BLaER1 (cell line): ENCODE results near the gene CRPPA.
"Not testable (repeated sequence)": the region's sequence is repeated elsewhere in the genome, so short reads cannot be mapped to it uniquely, and the experiment has no call there.

ENCODE experiments used
- H3K27ac ChIP-seq: shearing (Covaris generic); formaldehyde crosslinking; 2 replicates; pipeline ENCODE4 v1.8.1; 2022
- H3K27me3 ChIP-seq: shearing (Covaris generic); formaldehyde crosslinking; 2 replicates; pipeline ENCODE4 v1.8.1; 2022
- H3K36me3 ChIP-seq: shearing (Covaris generic); formaldehyde crosslinking; 2 replicates; pipeline ENCODE4 v1.8.1; 2022
- H3K4me1 ChIP-seq: shearing (Covaris generic); formaldehyde crosslinking; 2 replicates; pipeline ENCODE4 v1.8.1; 2022
- H3K4me2 ChIP-seq: shearing (Covaris generic); formaldehyde crosslinking; 2 replicates; pipeline ENCODE4 v1.8.1; 2022
- H3K4me3 ChIP-seq: shearing (Covaris generic); formaldehyde crosslinking; 2 replicates; pipeline ENCODE4 v1.8.1; 2022
- H3K9ac ChIP-seq: shearing (Covaris generic); formaldehyde crosslinking; 2 replicates; pipeline ENCODE4 v1.8.1; 2022
- H3K9me3 ChIP-seq: shearing (Covaris generic); formaldehyde crosslinking; 2 replicates; pipeline ENCODE4 v1.8.1; 2022
- H4K20me1 ChIP-seq: shearing (Covaris generic); formaldehyde crosslinking; 2 replicates; pipeline ENCODE4 v1.8.1; 2022
- Cebpa-rat ChIP-seq: shearing (Covaris generic); IDR thresholded peaks from 2 replicates; pipeline ENCODE4 v1.8.1; 2022

CRPPA gene

DNA sequence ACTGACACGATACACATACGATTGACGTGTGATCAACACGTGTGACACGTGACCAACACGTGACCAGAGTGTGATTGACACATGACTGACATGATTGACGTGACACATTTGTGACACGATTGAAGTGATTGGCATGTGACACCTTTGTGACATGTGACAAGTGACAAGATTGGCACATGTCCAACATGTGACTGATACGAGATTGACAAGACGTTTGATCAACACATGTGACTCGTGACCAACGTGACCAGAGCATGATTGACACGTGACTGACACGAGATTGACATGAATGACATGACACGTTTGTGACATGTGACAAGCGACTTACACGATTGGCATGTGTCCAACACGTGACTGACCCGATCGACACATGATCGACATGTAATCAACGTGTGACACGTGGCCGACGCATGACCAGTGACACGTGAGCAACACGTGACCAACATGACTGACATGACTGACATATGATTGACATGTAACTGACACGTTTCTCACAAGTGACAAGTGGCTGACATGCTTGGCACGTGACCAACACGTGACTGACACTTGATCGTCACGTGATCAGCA lies 22.0 kb downstream of the CRPPA start:
- peaks cover 67% of the 10 kb centered on the region for H3K9me3 ChIP-seq

DNA sequence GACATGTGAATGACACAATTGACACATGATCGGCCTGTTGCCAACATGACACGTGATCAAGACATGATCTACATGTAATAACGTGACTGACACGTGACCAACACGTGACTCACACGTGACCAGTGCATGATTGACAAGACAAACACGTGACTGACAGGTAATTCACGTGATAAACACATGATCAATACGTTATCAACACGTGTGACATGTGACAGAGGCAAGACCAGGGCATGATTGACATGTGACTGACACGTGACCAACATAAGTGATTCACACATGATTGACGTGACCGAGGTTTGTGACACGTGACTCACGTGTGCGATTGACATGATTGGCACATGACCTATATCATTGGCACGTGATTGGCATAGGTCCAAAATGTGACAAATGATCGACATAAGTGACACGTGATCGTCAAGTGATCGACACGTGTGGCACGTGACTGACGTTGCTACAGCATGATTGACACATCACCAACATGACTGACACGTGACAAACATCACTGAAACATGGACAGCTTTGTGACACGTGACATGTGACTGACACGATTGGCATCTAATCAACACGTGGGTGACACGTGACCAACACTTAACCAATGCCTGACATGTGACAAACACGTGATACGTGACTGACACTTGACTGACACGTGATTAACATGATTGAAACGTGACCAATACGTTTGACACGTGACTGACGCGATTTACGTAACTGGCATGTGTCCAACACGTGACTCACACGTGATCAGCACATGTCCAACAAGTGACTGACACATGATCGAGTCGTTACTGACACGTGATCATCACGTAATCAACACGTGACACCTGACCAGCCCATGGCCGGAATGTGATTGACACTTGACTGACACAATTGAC lies 23.0 kb downstream of the CRPPA start:
- H3K9me3 ChIP-seq, result peaks cover 69% of the 10 kb centered on the region
- no peaks in the 10 kb centered on the region for H3K36me3 ChIP-seq
- no peaks in the 10 kb centered on the region for H3K4me1 ChIP-seq
- no peak overlapping the region for H3K9ac ChIP-seq
- H3K4me2 ChIP-seq, result no peak overlapping the region
- H3K27me3 ChIP-seq, result no peaks in the 10 kb centered on the region
- H3K4me3 ChIP-seq, result no peak overlapping the region
- no peaks in the 10 kb centered on the region for H4K20me1 ChIP-seq
- TF ChIP-seq Cebpa-rat, result no peak
- H3K27ac ChIP-seq, result no peak overlapping the region

More for the DNA sequence above, 22.0 kb downstream of the CRPPA start:
- Histone ChIP-seq H3K9ac (no peak overlapping the region), H3K27ac (no peak overlapping the region), H4K20me1 (no peaks in the 10 kb centered on the region), H3K4me1 (no peaks in the 10 kb centered on the region), H3K27me3 (no peaks in the 10 kb centered on the region), H3K4me3 (no peak overlapping the region), H3K4me2 (no peak overlapping the region), H3K36me3 (no peaks in the 10 kb centered on the region)
- TF ChIP-seq Cebpa-rat, result no peak

DNA sequence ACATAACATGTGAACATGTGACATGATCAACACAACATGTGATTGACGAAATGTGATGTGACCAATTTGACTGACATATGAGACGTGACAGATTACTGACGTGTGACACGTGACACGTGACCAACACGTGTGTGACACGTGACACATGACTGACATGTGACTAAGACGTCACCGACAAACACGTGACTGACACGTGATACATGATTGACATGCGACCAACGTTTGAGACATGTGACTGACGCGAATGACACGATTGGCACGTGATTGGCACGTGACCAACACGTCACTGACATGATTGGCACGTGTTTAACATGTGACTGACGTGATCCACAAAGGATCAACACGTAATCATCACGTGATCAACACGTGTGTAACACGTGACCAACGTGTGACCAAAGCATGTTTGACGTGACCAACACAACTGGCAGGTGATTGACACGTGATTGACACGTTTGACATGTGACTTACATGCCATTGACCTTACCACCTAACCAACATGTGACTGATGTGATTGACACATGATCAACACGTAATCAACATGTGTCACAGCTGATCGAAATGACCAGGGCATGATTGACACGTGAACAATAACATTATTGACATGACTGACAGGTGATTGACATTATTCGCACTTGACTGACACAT lies 23.7 kb downstream of the CRPPA start:
- Histone ChIP-seq H3K27ac (no peak overlapping the region), H3K4me3 (no peak overlapping the region), H3K27me3 (no peaks in the 10 kb centered on the region), H3K9me3 (peaks cover 61% of the 10 kb centered on the region), H3K4me2 (no peak overlapping the region), H3K4me1 (no peaks in the 10 kb centered on the region), H4K20me1 (no peaks in the 10 kb centered on the region), H3K9ac (no peak overlapping the region), H3K36me3 (no peaks in the 10 kb centered on the region)
- no peak for TF ChIP-seq Cebpa-rat

DNA sequence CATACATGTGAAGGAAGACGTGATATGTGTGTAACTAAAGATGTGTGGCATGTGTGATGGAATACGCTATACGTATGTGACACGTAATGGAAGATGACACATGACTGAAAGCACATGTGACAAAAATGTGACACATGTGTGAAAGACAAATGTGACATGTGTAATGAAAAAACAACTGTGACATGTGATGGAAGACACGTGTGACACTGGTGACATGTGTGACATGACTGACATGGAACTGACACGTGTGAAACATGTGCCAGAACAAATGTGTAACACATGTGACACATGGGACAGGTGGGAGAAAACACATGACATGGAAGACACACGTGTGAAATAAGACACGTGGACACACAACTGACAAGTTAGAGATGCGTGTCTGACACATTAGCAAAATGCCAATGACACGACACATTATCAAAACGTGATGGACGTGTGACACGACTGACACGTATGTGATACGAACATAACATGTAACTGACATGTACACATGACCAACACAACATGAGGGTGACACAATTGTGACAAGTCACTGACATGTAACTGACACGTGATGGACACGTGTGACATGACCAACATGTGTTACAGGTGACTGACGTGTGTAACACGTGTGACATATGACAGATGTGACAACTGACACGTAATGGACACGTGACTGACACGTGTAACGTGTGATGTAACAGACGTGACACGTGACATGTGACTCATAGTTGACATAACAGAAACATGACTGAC lies 24.4 kb downstream of the CRPPA start:
- no peak overlapping the region for H3K9ac ChIP-seq
- H3K4me2 ChIP-seq, result no peak overlapping the region
- no peaks in the 10 kb centered on the region for H3K36me3 ChIP-seq
- H3K27me3 ChIP-seq, result no peaks in the 10 kb centered on the region
- H3K4me1 ChIP-seq, result no peaks in the 10 kb centered on the region
- H3K9me3 ChIP-seq, result peaks cover 55% of the 10 kb centered on the region
- H3K27ac ChIP-seq, result no peak overlapping the region
- H3K4me3 ChIP-seq, result no peak overlapping the region
- H4K20me1 ChIP-seq, result no peaks in the 10 kb centered on the region
- no peak for TF ChIP-seq Cebpa-rat

DNA sequence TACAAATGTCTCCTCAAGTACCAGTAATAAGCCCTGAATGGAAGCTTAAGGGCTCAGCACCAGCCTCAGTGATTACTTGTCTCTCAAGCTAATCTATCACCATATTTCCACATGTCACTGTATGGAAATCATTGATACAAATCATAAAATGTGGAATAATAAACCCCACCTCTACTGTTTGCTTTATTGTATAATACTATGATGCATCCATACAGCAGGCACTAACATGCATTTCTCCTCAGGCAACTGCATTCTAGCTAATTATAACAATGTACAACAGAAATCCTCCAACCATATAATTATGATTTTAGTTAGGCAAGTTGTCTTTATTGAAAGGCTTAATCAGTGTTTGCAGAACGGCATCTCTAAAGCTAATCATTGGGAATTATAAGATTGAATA lies 26.2 kb downstream of the CRPPA start:
- no peak for TF ChIP-seq Cebpa-rat
- Histone ChIP-seq H4K20me1 (no peaks in the 10 kb centered on the region), H3K9me3 (peaks cover 45% of the 10 kb centered on the region), H3K4me1 (no peaks in the 10 kb centered on the region), H3K4me3 (no peak overlapping the region), H3K36me3 (no peaks in the 10 kb centered on the region), H3K27ac (no peak overlapping the region), H3K27me3 (no peaks in the 10 kb centered on the region), H3K4me2 (no peak overlapping the region), H3K9ac (no peak overlapping the region)

DNA sequence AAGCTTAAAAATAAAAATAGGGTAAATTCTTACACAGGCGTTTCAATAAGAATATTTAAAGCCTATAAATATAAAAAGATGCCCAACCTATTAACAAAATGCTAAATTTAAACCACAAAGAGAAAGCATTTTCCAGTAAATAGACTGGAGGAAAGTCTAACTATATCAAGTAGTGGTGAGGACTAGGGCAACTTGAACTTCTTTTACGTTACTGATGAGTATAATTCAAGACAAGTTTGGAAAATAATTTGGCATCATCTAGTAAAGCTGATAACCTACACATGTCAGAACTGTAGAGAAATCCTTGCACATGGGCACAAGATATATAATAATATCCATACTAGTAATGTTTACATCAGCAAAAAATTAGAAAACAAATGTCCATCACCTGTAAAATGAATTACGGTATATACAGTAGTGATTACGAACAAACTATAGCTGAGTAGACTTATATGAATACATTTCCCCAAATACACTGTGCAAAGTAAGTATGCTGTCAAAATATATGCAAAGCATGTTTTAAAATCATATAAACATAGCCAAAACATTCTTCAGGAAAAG lies 27.4 kb downstream of the CRPPA start:
- TF ChIP-seq Cebpa-rat, result no peak
- no peak overlapping the region for H3K4me3 ChIP-seq
- H3K27ac ChIP-seq, result no peak overlapping the region

DNA sequence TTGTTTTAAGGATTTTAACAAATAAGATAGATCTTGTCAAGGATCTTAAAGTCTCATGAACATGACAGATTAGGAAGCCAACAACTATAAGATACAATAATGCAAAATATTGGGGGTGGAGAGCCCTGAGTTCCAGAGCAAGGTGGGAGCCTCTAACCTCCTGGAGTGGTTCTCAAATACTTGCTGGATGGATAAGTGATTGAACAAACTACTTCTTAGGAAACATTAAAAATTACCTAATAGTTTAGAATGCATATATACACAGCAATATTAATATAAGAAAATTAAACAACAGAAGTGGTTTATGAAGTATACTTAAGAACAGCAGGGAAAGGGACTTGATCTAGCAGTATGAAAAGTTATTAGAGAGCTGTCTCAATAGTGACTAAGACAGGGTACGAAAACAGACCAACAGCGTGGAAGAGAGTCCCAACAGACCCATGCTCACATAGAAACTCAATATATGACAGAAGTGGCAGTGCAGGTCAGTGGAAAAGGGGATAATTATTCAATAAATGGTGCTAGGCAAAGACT lies 28.3 kb downstream of the CRPPA start:
- TF ChIP-seq Cebpa-rat, result no peak
- H3K36me3 ChIP-seq, result no peaks in the 10 kb centered on the region
- H3K4me3 ChIP-seq, result no peak overlapping the region
- H3K27ac ChIP-seq, result no peak overlapping the region
- H4K20me1 ChIP-seq, result no peaks in the 10 kb centered on the region
- peaks cover 24% of the 10 kb centered on the region for H3K9me3 ChIP-seq
- H3K4me2 ChIP-seq, result no peak overlapping the region
- no peak overlapping the region for H3K9ac ChIP-seq
- H3K27me3 ChIP-seq, result no peaks in the 10 kb centered on the region
- no peaks in the 10 kb centered on the region for H3K4me1 ChIP-seq

More for the DNA sequence above, 27.4 kb downstream of the CRPPA start:
- no peaks in the 10 kb centered on the region for H3K4me1 ChIP-seq
- no peaks in the 10 kb centered on the region for H4K20me1 ChIP-seq
- no peaks in the 10 kb centered on the region for H3K36me3 ChIP-seq
- peaks cover 33% of the 10 kb centered on the region for H3K9me3 ChIP-seq
- H3K9ac ChIP-seq, result no peak overlapping the region
- no peaks in the 10 kb centered on the region for H3K27me3 ChIP-seq
- H3K4me2 ChIP-seq, result no peak overlapping the region

- not testable (repeated sequence) for H4K20me1 ChIP-seq, H3K9ac ChIP-seq, H3K36me3 ChIP-seq, H3K4me3 ChIP-seq, H3K4me1 ChIP-seq, H3K27ac ChIP-seq, H3K27me3 ChIP-seq, H3K4me2 ChIP-seq
- H3K9me3 ChIP-seq, result peaks cover 12% of the 10 kb centered on the region
These were observed 37.6 kb downstream of the CRPPA start for GRCh38 chr7:16383786-16384185.

- not testable (repeated sequence) for H3K4me1 ChIP-seq, H3K27ac ChIP-seq, H3K27me3 ChIP-seq, H3K4me2 ChIP-seq, H3K9ac ChIP-seq, H4K20me1 ChIP-seq, H3K4me3 ChIP-seq, H3K36me3 ChIP-seq
- peaks cover 12% of the 10 kb centered on the region for H3K9me3 ChIP-seq
These were observed 38.2 kb downstream of the CRPPA start for GRCh38 chr7:16383103-16383502.
